WTC11 (cell line): ENCODE data around the gene KRTAP4-7. TPM values are rescaled to one million over a fixed set of nuclear protein-coding genes. Genes with fewer than 3 reads are reported as not detected.

ENCODE experiments used
- ATAC-seq: fragments of 200-7000 bp; cut with Tn5 transposase; 2 replicates; pipeline ENCODE4 v1.10.0; 2021; ENCODE audit warnings: mild to moderate bottlenecking, moderate library complexity
- CTCF ChIA-PET: fragments of 300-600 bp; sonication (Branson Sonifier 250); formaldehyde crosslinking; loops from one replicate; lab custom pipeline; 2021; ENCODE audit warnings: antibody characterized with exemption; lab: Charles Lee
- POLR2A ChIA-PET: fragments of 350-600 bp; sonication (Branson Sonifier 250); formaldehyde crosslinking; loops from one replicate; lab custom pipeline; 2021; ENCODE audit warnings: antibody characterized with exemption; lab: Charles Lee
- DNase-seq: peaks from one replicate; pipeline ENCODE4 v3.0.0; 2021; ENCODE audit warnings: low spot score
- H3K27ac Mint-ChIP-seq: 2 replicates; pipeline ENCODE4 v1.8.0; 2021; ENCODE audit warnings: mixed read lengths
- H3K27me3 Mint-ChIP-seq: 2 replicates; pipeline ENCODE4 v1.8.0; 2021; ENCODE audit warnings: low read depth, mild to moderate bottlenecking, moderate library complexity, mixed read lengths
- H3K36me3 Mint-ChIP-seq: 2 replicates; pipeline ENCODE4 v1.8.0; 2021; ENCODE audit warnings: mixed read lengths
- H3K4me1 Mint-ChIP-seq: 2 replicates; pipeline ENCODE4 v1.8.0; 2022; ENCODE audit warnings: mixed read lengths
- H3K4me3 Mint-ChIP-seq: 2 replicates; pipeline ENCODE4 v1.8.0; 2021; ENCODE audit warnings: mild to moderate bottlenecking, moderate library complexity, mixed read lengths
- H3K9me3 Mint-ChIP-seq: 2 replicates; pipeline ENCODE4 v1.8.0; 2021; ENCODE audit warnings: mixed read lengths
- CBFB ChIP-seq: sonication (generic); formaldehyde crosslinking; IDR thresholded peaks from 2 replicates; pipeline ENCODE4 v1.8.1; 2022; ENCODE audit warnings: mild to moderate bottlenecking, low read depth, missing genetic modification reagents
- GTF2I ChIP-seq: fragments of 250-450 bp; sonication (Bioruptor Pico); conservative IDR thresholded peaks from 2 replicates; pipeline ENCODE4 v1.4.0; 2021; ENCODE audit warnings: mild to moderate bottlenecking
- IRF2 ChIP-seq: sonication (generic); formaldehyde crosslinking; IDR thresholded peaks from 2 replicates; pipeline ENCODE4 v1.8.0; 2022; ENCODE audit warnings: low read depth, missing genetic modification reagents, borderline replicate concordance
- KAT7 ChIP-seq: sonication (generic); formaldehyde crosslinking; IDR thresholded peaks from 2 replicates; pipeline ENCODE4 v1.8.1; 2023; ENCODE audit warnings: missing genetic modification reagents, mild to moderate bottlenecking, borderline replicate concordance
- MYBL2 ChIP-seq: sonication (generic); formaldehyde crosslinking; IDR thresholded peaks from 2 replicates; pipeline ENCODE4 v1.8.1; 2023; ENCODE audit warnings: mild to moderate bottlenecking, moderate library complexity, missing genetic modification reagents
- NFATC4 ChIP-seq: fragments of 250-450 bp; sonication (Bioruptor Pico); IDR thresholded peaks from 2 replicates; pipeline ENCODE4 v1.9.0; 2021; ENCODE audit warnings: mild to moderate bottlenecking
- NFYB ChIP-seq: sonication (generic); formaldehyde crosslinking; conservative IDR thresholded peaks from 2 replicates; pipeline ENCODE4 v1.8.0; 2022; ENCODE audit warnings: low read depth, missing genetic modification reagents
- OVOL2 ChIP-seq: fragments of 250-450 bp; sonication (Bioruptor Pico); IDR thresholded peaks from 2 replicates; pipeline ENCODE4 v1.9.0; 2021; ENCODE audit warnings: mild to moderate bottlenecking, borderline replicate concordance
- RELA ChIP-seq: sonication (generic); formaldehyde crosslinking; IDR thresholded peaks from 2 replicates; pipeline ENCODE4 v1.8.1; 2022; ENCODE audit warnings: missing genetic modification reagents, mild to moderate bottlenecking, borderline replicate concordance
- RORB ChIP-seq: fragments of 250-450 bp; sonication (Bioruptor Pico); IDR thresholded peaks from 2 replicates; pipeline ENCODE4 v1.9.0; 2021; ENCODE audit warnings: mild to moderate bottlenecking
- SMAD3 ChIP-seq: sonication (generic); formaldehyde crosslinking; IDR thresholded peaks from 2 replicates; pipeline ENCODE4 v1.8.0; 2022; ENCODE audit warnings: missing genetic modification reagents, mild to moderate bottlenecking, borderline replicate concordance
- TCF7 ChIP-seq: sonication (generic); formaldehyde crosslinking; IDR thresholded peaks from 2 replicates; pipeline ENCODE4 v1.8.0; 2022; ENCODE audit warnings: mild to moderate bottlenecking, low read depth, missing genetic modification reagents, moderate library complexity
- ZNF138 ChIP-seq: sonication (generic); formaldehyde crosslinking; conservative IDR thresholded peaks from 2 replicates; pipeline ENCODE4 v1.8.1; 2022; ENCODE audit warnings: mild to moderate bottlenecking, moderate library complexity, missing genetic modification reagents
- ZNF232 ChIP-seq: sonication (generic); formaldehyde crosslinking; IDR thresholded peaks from 2 replicates; pipeline ENCODE4 v1.8.0; 2022; ENCODE audit warnings: mild to moderate bottlenecking, missing genetic modification reagents
- ZNF396 ChIP-seq: fragments of 250-450 bp; sonication (Bioruptor Pico); IDR thresholded peaks from 2 replicates; pipeline ENCODE4 v1.8.0; 2021; ENCODE audit warnings: mild to moderate bottlenecking, moderate library complexity, borderline replicate concordance
- ZNF423 ChIP-seq: fragments of 250-450 bp; sonication (Bioruptor Pico); IDR thresholded peaks from 2 replicates; pipeline ENCODE4 v2.1.2; 2022; ENCODE audit warnings: mild to moderate bottlenecking, moderate library complexity
- total RNA-seq: library from RNA; stranded (reverse); gene quantifications from 3 replicates; pipeline ENCODE4 v1.2.3, GENCODE V29; 2021
- TF ChIP-seq, protein P1 (sequence below): sonication (generic); formaldehyde crosslinking; IDR thresholded peaks from 2 replicates; pipeline ENCODE4 v1.8.0; 2023; ENCODE audit warnings: missing genetic modification reagents, mild to moderate bottlenecking, borderline replicate concordance
- TF ChIP-seq, protein P2 (sequence below): sonication (generic); formaldehyde crosslinking; IDR thresholded peaks from 2 replicates; pipeline ENCODE4 v1.8.0; 2022; ENCODE audit warnings: mild to moderate bottlenecking, missing genetic modification reagents
- TF ChIP-seq, protein P3 (sequence below): sonication (generic); formaldehyde crosslinking; IDR thresholded peaks from 2 replicates; pipeline ENCODE4 v1.8.1; 2022; ENCODE audit warnings: mild to moderate bottlenecking, missing genetic modification reagents, moderate library complexity, borderline replicate concordance
- TF ChIP-seq, protein P4 (sequence below): sonication (generic); formaldehyde crosslinking; IDR thresholded peaks from 2 replicates; pipeline ENCODE4 v1.8.0; 2023; ENCODE audit warnings: mild to moderate bottlenecking, missing genetic modification reagents
- TF ChIP-seq, protein P5 (sequence below): sonication (generic); formaldehyde crosslinking; IDR thresholded peaks from 2 replicates; pipeline ENCODE4 v1.8.0; 2023; ENCODE audit warnings: missing genetic modification reagents
- TF ChIP-seq, protein P6 (sequence below): sonication (generic); formaldehyde crosslinking; conservative IDR thresholded peaks from 2 replicates; pipeline ENCODE4 v1.8.1; 2022; ENCODE audit warnings: mild to moderate bottlenecking, missing genetic modification reagents

Gene KRTAP4-7
- total RNA-seq, 1 experiment from 2014 or later, result not detected

DNA sequence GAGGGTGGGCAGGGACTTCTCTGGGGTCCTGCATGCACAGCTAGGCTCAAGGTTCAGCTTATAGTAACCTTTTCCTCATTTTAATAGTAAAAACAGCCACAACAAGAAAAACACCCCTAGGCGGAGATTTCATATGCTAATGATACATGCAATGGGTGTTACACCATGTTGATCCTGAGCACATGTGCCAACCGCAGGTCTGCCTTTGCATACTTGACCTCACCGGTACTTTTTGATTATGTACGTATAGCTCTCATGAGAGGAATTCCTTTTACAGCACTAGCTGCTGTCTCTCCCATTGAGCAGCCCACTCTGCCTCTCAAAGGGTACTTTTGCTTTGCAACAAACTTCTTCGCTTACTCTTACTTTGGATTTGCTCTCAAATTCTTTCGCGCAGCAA is 12.1 kb downstream of the KRTAP4-7 start:
- peaks cover 43% of the 10 kb centered on the region for H3K9me3 Mint-ChIP-seq

DNA sequence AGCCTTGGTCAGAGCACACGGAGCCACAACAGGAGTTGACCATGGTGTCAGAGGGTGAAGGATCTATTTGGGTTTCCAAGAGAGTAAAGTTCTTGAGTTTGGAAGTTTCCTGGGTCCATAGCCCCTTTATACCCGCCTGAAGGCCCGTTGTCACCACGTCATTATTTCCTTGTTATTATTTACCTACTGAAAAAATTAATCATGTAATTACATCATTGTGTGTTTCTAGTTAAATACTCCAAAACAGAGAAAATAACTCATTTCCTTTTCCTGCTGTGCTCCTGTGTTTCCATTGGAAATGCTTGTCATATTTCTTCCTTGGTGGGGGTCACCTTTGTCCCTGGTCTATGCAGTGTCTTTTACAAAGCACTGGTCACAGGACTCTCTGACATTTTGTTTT is 14.1 kb downstream of the KRTAP4-7 start, which contains the start of gene KRTAP4-8:
Gene KRTAP4-8, minus strand, starts transcription at position 101 of the 400 bp plus-strand sequence. Its CDS starts 58 bp downstream, at position 43.
- ChIA-PET CTCF (no interaction called here), POLR2A (no interaction called here)
- Mint-ChIP-seq H3K36me3 (peaks cover 18% of the 10 kb centered on the region), H3K27me3 (no peaks in the 10 kb centered on the region), H3K4me1 (peaks cover 34% of the 10 kb centered on the region), H3K9me3 (peaks cover 32% of the 10 kb centered on the region), H3K27ac (no peak within 1 kb of the TSS), H3K4me3 (no peak within 1 kb of the TSS)
- DNase-seq (no peak), ATAC-seq (no peak)
- TF ChIP-seq MYBL2 (no peak), RELA (CRISPR knock-in tag) (no peak), IRF2 (CRISPR knock-in tag) (no peak), CBFB (CRISPR knock-in tag) (no peak), NFYB (CRISPR knock-in tag) (no peak), ZNF423 (CRISPR knock-in tag) (no peak), ZNF138 (no peak), RORB (CRISPR knock-in tag) (no peak), ZNF396 (CRISPR knock-in tag) (no peak), GTF2I (CRISPR knock-in tag) (no peak), SMAD3 (CRISPR knock-in tag) (no peak), KAT7 (CRISPR knock-in tag) (no peak)
- TF ChIP-seq, protein P1, sequence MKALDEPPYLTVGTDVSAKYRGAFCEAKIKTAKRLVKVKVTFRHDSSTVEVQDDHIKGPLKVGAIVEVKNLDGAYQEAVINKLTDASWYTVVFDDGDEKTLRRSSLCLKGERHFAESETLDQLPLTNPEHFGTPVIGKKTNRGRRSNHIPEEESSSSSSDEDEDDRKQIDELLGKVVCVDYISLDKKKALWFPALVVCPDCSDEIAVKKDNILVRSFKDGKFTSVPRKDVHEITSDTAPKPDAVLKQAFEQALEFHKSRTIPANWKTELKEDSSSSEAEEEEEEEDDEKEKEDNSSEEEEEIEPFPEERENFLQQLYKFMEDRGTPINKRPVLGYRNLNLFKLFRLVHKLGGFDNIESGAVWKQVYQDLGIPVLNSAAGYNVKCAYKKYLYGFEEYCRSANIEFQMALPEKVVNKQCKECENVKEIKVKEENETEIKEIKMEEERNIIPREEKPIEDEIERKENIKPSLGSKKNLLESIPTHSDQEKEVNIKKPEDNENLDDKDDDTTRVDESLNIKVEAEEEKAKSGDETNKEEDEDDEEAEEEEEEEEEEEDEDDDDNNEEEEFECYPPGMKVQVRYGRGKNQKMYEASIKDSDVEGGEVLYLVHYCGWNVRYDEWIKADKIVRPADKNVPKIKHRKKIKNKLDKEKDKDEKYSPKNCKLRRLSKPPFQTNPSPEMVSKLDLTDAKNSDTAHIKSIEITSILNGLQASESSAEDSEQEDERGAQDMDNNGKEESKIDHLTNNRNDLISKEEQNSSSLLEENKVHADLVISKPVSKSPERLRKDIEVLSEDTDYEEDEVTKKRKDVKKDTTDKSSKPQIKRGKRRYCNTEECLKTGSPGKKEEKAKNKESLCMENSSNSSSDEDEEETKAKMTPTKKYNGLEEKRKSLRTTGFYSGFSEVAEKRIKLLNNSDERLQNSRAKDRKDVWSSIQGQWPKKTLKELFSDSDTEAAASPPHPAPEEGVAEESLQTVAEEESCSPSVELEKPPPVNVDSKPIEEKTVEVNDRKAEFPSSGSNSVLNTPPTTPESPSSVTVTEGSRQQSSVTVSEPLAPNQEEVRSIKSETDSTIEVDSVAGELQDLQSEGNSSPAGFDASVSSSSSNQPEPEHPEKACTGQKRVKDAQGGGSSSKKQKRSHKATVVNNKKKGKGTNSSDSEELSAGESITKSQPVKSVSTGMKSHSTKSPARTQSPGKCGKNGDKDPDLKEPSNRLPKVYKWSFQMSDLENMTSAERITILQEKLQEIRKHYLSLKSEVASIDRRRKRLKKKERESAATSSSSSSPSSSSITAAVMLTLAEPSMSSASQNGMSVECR, result no peak
- TF ChIP-seq, protein P2, sequence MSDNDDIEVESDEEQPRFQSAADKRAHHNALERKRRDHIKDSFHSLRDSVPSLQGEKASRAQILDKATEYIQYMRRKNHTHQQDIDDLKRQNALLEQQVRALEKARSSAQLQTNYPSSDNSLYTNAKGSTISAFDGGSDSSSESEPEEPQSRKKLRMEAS (CRISPR knock-in tag), result no peak
- TF ChIP-seq, protein P3, sequence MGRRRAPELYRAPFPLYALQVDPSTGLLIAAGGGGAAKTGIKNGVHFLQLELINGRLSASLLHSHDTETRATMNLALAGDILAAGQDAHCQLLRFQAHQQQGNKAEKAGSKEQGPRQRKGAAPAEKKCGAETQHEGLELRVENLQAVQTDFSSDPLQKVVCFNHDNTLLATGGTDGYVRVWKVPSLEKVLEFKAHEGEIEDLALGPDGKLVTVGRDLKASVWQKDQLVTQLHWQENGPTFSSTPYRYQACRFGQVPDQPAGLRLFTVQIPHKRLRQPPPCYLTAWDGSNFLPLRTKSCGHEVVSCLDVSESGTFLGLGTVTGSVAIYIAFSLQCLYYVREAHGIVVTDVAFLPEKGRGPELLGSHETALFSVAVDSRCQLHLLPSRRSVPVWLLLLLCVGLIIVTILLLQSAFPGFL, result no peak
- TF ChIP-seq, protein P4, sequence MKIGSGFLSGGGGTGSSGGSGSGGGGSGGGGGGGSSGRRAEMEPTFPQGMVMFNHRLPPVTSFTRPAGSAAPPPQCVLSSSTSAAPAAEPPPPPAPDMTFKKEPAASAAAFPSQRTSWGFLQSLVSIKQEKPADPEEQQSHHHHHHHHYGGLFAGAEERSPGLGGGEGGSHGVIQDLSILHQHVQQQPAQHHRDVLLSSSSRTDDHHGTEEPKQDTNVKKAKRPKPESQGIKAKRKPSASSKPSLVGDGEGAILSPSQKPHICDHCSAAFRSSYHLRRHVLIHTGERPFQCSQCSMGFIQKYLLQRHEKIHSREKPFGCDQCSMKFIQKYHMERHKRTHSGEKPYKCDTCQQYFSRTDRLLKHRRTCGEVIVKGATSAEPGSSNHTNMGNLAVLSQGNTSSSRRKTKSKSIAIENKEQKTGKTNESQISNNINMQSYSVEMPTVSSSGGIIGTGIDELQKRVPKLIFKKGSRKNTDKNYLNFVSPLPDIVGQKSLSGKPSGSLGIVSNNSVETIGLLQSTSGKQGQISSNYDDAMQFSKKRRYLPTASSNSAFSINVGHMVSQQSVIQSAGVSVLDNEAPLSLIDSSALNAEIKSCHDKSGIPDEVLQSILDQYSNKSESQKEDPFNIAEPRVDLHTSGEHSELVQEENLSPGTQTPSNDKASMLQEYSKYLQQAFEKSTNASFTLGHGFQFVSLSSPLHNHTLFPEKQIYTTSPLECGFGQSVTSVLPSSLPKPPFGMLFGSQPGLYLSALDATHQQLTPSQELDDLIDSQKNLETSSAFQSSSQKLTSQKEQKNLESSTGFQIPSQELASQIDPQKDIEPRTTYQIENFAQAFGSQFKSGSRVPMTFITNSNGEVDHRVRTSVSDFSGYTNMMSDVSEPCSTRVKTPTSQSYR (CRISPR knock-in tag), result no peak

More for the DNA sequence above, 12.1 kb downstream of the KRTAP4-7 start:
- no peak overlapping the region for H3K4me3 Mint-ChIP-seq
- no peaks in the 10 kb centered on the region for H3K27me3 Mint-ChIP-seq
- DNase-seq (no peak), ATAC-seq (no peak)
- ChIA-PET POLR2A (no interaction called here), CTCF (interaction anchor here (0.8 kb wide), 1 partner anchor 553 kb away, joined by 5 read pairs; no protein-coding TSS in a partner anchor)
- H3K27ac Mint-ChIP-seq, result no peak overlapping the region
- H3K36me3 Mint-ChIP-seq, result peaks cover 32% of the 10 kb centered on the region
- TF ChIP-seq, protein P5, sequence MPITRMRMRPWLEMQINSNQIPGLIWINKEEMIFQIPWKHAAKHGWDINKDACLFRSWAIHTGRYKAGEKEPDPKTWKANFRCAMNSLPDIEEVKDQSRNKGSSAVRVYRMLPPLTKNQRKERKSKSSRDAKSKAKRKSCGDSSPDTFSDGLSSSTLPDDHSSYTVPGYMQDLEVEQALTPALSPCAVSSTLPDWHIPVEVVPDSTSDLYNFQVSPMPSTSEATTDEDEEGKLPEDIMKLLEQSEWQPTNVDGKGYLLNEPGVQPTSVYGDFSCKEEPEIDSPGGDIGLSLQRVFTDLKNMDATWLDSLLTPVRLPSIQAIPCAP (CRISPR knock-in tag), result no peak
- TF ChIP-seq TCF7 (no peak), OVOL2 (no peak), NFATC4 (CRISPR knock-in tag) (no peak), ZNF423 (CRISPR knock-in tag) (no peak), ZNF232 (CRISPR knock-in tag) (no peak)
- TF ChIP-seq, protein P6, sequence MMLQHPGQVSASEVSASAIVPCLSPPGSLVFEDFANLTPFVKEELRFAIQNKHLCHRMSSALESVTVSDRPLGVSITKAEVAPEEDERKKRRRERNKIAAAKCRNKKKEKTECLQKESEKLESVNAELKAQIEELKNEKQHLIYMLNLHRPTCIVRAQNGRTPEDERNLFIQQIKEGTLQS (CRISPR knock-in tag), result no peak
- H3K4me1 Mint-ChIP-seq, result peaks cover 25% of the 10 kb centered on the region
